ENCODE results near the gene PXN.

DNA sequence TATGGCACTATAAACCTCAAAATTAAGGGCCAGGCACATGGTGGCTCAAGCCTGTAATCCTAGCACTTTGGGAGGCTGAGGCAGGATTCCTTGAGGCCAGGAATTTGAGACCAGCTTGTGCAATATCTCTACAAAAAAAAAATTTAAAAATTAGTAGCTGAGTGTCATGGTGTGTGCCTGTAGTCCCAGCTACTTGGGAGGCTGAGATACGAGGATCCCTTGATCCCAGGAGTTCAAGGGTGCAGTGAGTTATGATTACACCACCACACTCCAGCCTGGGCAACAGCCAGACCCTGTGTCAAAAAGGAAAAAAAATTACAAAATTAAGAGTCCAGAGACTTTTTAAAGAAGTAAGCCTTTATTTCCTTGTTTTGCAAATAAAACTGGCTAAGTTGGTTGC, 69.2 kb downstream of the PXN start:
- TF ChIP-seq BACH2 (CRISPR knock-in tag; IDR thresholded peaks at IDR 0.05; ENCODE audit: borderline replicate concordance): no peak
- TF ChIP-seq ZNF565 (CRISPR knock-in tag; conservative IDR thresholded peaks at IDR 0.05; ENCODE audit: low read depth): no peak
- no peak for TF ChIP-seq ZFP30 (CRISPR knock-in tag; IDR thresholded peaks at IDR 0.05)
- no peak for TF ChIP-seq ZC3H10 (CRISPR knock-in tag; IDR thresholded peaks at IDR 0.05)
- no peak for TF ChIP-seq RARB (CRISPR knock-in tag; IDR thresholded peaks at IDR 0.05)
- no peak for TF ChIP-seq OSR1 (CRISPR knock-in tag; IDR thresholded peaks at IDR 0.05)
- TF ChIP-seq, protein P1, sequence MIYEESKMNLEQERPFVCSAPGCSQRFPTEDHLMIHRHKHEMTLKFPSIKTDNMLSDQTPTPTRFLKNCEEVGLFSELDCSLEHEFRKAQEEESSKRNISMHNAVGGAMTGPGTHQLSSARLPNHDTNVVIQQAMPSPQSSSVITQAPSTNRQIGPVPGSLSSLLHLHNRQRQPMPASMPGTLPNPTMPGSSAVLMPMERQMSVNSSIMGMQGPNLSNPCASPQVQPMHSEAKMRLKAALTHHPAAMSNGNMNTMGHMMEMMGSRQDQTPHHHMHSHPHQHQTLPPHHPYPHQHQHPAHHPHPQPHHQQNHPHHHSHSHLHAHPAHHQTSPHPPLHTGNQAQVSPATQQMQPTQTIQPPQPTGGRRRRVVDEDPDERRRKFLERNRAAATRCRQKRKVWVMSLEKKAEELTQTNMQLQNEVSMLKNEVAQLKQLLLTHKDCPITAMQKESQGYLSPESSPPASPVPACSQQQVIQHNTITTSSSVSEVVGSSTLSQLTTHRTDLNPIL (CRISPR knock-in tag; IDR thresholded peaks at IDR 0.05; ENCODE audit: low read depth): no peak
- no peak for TF ChIP-seq ARNTL (CRISPR knock-in tag; IDR thresholded peaks at IDR 0.05; ENCODE audit: borderline replicate concordance, low read depth)

Data from SK-N-SH treated with all-trans-retinoic acid at 6 μM for 48 hours (cell line).